Stomach (tissue), 4 donors: ENCODE measurements around the gene DNAL4.
A peak's percentile ranks its signal among the peaks of the same experiment; 100 is the strongest.

ENCODE experiments used
- POLR2A ChIP-seq, 4 donors: fragments of 450-650 bp; IDR thresholded peaks; one replicate each; pipeline ENCODE4 v1.6.1; 2016; ENCODE audit warnings: antibody characterized with exemption in 4 of 4, control low read depth in 2 of 4, mild to moderate bottlenecking in 1 of 4, moderate library complexity in 1 of 4
- POLR2AphosphoS5 ChIP-seq, 3 donors: sonication (generic); formaldehyde crosslinking; IDR thresholded peaks; one replicate each; pipeline ENCODE4 v1.6.1; 2016; ENCODE audit warnings: antibody characterized with exemption in 3 of 3
- TF ChIP-seq, protein P1 (sequence below), 7 experiments: fragments of 450-650 bp in 4 of 7; fragments of 200-600 bp in 3 of 7; sonication (generic) in 3 of 7; IDR thresholded peaks; one replicate each; pipeline ENCODE4 v1.5.1; 2016 to 2019; ENCODE audit warnings: antibody characterized with exemption in 7 of 7, control low read depth in 2 of 7, mild to moderate bottlenecking in 1 of 7

DNA sequence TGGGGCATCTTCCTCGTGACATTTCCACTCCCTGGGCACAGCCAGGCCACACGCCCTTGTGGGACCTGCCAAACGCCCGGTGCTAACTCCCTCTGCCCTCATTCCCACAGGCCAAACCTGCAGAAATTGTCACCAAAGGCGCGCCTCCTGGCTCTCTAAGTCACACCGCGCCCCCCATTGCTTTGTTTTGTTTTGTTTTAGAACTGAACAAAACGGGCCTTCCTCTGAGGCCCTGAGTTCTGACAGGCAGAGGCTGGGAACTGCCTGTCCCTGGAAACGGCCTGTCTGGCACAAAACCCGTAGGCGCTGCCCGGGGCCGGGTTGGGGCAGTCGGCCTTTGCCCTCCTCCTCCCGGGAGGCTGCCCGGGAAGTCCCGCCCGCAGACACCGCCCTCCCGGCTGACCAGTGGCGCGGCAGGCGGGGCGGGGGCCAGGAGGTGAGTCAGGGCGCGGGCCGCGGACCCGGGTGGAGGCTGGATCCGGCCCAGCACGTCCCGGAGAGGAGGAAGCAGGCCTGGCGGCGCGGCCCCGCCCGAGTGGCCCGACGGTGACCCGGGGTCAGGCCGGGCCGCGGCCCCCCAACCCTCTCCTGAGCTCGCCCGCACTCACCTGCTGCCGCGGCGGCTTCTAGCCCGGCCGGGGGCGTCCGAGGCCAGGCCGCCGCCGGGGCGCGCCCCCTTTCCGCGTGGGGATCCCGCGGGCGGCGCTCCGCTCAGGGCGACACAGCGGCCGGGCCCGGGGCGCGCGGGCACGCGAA lies 38.6 kb downstream of the DNAL4 start:
- TF ChIP-seq POLR2A (IDR thresholded peaks at IDR 0.05) (no peak), POLR2AphosphoS5 (IDR thresholded peaks at IDR 0.05) (peak; percentile 87 to 96 (median 89))
- TF ChIP-seq, protein P1, sequence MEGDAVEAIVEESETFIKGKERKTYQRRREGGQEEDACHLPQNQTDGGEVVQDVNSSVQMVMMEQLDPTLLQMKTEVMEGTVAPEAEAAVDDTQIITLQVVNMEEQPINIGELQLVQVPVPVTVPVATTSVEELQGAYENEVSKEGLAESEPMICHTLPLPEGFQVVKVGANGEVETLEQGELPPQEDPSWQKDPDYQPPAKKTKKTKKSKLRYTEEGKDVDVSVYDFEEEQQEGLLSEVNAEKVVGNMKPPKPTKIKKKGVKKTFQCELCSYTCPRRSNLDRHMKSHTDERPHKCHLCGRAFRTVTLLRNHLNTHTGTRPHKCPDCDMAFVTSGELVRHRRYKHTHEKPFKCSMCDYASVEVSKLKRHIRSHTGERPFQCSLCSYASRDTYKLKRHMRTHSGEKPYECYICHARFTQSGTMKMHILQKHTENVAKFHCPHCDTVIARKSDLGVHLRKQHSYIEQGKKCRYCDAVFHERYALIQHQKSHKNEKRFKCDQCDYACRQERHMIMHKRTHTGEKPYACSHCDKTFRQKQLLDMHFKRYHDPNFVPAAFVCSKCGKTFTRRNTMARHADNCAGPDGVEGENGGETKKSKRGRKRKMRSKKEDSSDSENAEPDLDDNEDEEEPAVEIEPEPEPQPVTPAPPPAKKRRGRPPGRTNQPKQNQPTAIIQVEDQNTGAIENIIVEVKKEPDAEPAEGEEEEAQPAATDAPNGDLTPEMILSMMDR (IDR thresholded peaks at IDR 0.05) = no peak
